HUES6 (cell line): ENCODE measurements around the gene SPATA2L.
"Not testable (repeated sequence)": the region's sequence is repeated elsewhere in the genome, so short reads cannot be mapped to it uniquely, and the experiment has no call there.

Experiments used
- H3K27ac ChIP-seq: 2 replicates; pipeline ENCODE4 v1.7.0; 2013; ENCODE audit warnings: low read depth, mild to moderate bottlenecking, low read length, inconsistent platforms
- H3K27me3 ChIP-seq: 2 replicates; pipeline ENCODE4 v1.6.1; 2013; ENCODE audit warnings: low read length; ENCODE audit not compliant: control insufficient read depth, insufficient read depth
- H3K36me3 ChIP-seq: 2 replicates; pipeline ENCODE4 v1.6.1; 2013; ENCODE audit warnings: low read length; ENCODE audit not compliant: control insufficient read depth, insufficient read depth
- H3K4me1 ChIP-seq: 2 replicates; pipeline ENCODE4 v1.6.1; 2013; ENCODE audit warnings: low read length; ENCODE audit not compliant: control insufficient read depth, insufficient read depth
- H3K4me3 ChIP-seq: 2 replicates; pipeline ENCODE4 v1.5.1; 2013; ENCODE audit warnings: low read depth, low read length
- H3K9ac ChIP-seq: one replicate; pipeline ENCODE4 v1.6.1; 2013; ENCODE audit warnings: mild to moderate bottlenecking, low read length
- H3K9me3 ChIP-seq: 2 replicates; pipeline ENCODE4 v1.6.1; 2013; ENCODE audit warnings: low read depth, low read length; ENCODE audit not compliant: control insufficient read depth, insufficient read depth

The SPATA2L gene

DNA sequence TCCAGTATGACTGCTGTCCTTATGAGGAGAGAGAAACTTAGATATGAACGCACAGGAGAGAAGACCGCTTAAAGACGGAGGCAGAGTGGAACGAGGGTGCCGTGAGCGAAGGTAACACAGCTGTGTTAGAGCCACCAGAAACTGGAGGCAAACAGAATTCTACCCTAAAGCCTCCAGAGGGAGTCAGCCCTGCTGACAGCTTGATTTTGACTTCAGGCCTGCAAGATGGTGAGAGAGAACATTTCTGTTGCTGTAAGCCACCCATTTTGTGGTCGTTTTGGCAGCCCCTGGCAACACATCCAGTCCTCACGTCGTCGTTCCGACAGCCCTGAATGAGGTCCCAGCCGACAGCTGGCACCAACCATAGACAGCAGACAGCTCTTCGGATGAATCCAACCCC, 2.8 kb upstream of the SPATA2L start:
- H3K27ac ChIP-seq = no peak overlapping the region
- H3K4me3 ChIP-seq = no peak overlapping the region
- no peaks in the 10 kb centered on the region for H3K36me3 ChIP-seq

GRCh38 chr16:89700649-89701424, 668 bp downstream of the SPATA2L start:
- H3K4me1 ChIP-seq = peaks cover 8% of the 10 kb centered on the region
- peak overlapping the region; percentile 96 for H3K4me3 ChIP-seq
- peak overlapping the region; percentile 73 for H3K9ac ChIP-seq

More for the DNA sequence above, 2.8 kb upstream of the SPATA2L start:
- H3K9me3 ChIP-seq = no peaks in the 10 kb centered on the region
- peaks cover 12% of the 10 kb centered on the region for H3K4me1 ChIP-seq
- no peak overlapping the region for H3K9ac ChIP-seq
- H3K27me3 ChIP-seq = peaks cover 12% of the 10 kb centered on the region

DNA sequence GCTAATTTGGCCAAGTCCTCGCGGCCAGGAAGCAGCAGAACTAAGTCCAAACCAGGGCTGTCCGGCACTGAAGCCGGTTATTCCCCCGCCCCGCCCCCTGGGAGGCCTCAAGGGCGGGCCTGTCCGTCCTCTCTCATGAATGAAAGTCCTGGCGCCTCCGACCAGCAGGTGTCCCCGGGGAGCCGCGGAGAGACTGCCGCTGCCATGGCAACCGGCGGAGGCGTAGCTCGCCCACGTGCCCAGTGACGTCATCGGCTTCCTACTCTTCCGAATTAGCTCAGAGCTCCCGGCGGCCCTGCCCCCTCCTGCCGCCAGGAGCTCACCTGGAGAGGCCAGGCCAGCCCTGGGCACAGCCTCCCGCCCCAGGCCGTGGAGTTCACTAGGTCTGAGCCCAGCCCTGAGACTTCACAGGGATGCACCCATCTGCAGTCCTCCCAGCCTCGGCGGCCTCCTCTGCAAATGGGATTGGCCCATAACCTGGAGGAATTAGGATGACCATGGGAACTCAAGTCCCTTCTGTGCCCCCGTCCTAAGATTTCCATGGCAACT, 1.3 kb downstream of the SPATA2L start:
- peaks cover 8% of the 10 kb centered on the region for H3K27me3 ChIP-seq
- H3K9me3 ChIP-seq = no peaks in the 10 kb centered on the region
- H3K27ac ChIP-seq = peak overlapping the region; percentile 41; the same call in 1 of the 2 replicates
- H3K36me3 ChIP-seq = peaks cover 27% of the 10 kb centered on the region
- peaks cover 8% of the 10 kb centered on the region for H3K4me1 ChIP-seq
- peak overlapping the region; percentile 96 for H3K4me3 ChIP-seq
- peak overlapping the region; percentile 73 for H3K9ac ChIP-seq

More at GRCh38 chr16:89700649-89701424, 668 bp downstream of the SPATA2L start:
- peaks cover 8% of the 10 kb centered on the region for H3K27me3 ChIP-seq
- peaks cover 20% of the 10 kb centered on the region for H3K36me3 ChIP-seq
- no peaks in the 10 kb centered on the region for H3K9me3 ChIP-seq
- H3K27ac ChIP-seq = peak overlapping the region; percentile 41; the same call in 1 of the 2 replicates

GRCh38 chr16:89699629-89700099, 1.8 kb downstream of the SPATA2L start:
- not testable (repeated sequence) for H3K27me3 ChIP-seq, H3K9me3 ChIP-seq, H3K9ac ChIP-seq, H3K4me1 ChIP-seq, H3K27ac ChIP-seq
- peaks cover 31% of the 10 kb centered on the region for H3K36me3 ChIP-seq
- peak overlapping the region; percentile 47 for H3K4me3 ChIP-seq

DNA sequence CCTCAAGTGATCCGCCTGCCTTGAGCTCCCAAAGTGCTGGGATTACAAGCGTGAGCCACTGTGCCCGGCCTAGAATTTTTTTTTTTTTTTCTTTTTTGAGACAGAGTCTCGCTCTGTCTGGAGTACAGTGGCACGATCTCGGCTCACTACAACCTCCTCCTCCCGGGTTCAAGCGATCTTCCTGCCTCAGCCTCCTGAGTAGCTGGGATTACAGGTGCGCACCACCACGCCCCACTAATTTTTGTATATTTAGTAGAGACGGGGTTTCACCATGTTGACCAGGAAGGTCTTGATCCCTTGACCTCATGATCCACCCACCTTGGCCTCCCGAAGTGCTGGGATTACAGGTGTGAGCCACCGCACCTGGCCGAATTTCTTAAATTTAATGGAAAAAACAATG, 2.8 kb downstream of the SPATA2L start:
- not testable (repeated sequence) for H3K4me1 ChIP-seq, H3K27ac ChIP-seq, H3K27me3 ChIP-seq, H3K9me3 ChIP-seq, H3K4me3 ChIP-seq, H3K9ac ChIP-seq
- peaks cover 40% of the 10 kb centered on the region for H3K36me3 ChIP-seq

DNA sequence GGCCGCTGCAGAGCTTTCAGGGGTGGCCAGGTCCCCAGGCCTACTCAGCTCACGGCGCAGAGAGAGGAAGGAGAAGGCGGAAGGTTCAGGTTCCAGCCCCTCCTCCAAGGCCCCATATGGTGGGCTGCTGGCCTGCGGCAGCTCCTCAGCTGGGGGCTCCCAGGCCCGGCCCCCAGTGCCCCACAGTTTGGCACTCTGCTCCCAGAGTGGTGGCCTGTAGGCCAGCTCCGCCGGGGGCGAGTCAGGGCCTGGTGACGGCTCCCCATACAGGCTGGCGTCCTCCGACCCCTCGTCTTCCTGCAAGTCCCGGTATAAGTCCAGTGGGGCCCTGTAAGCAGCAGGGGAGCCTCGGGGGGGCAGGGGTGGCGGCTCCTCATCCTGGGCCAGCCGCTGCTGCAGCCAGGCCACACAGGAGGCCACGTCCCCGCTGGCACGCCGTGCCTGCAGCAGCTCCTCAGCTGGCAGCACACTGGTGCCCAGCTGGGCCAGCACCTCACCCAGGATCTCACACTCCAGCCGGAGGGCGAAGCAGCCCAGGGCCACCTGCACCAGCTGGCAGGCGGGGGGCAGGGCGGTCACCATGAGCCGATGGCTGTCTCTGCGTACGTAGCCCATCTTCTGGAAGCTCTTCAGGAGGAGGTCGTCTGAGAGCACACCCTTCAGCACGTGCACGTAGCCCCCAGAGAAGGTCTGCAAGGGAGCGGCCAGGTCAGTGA, 3.7 kb downstream of the SPATA2L start:
- Histone ChIP-seq H3K4me1 (peaks cover 8% of the 10 kb centered on the region), H3K27me3 (no peaks in the 10 kb centered on the region), H3K4me3 (no peak overlapping the region), H3K9me3 (no peaks in the 10 kb centered on the region), H3K9ac (no peak overlapping the region), H3K27ac (no peak overlapping the region), H3K36me3 (peaks cover 47% of the 10 kb centered on the region)

GRCh38 chr16:89697161-89697615, 4.3 kb downstream of the SPATA2L start:
- H3K27ac ChIP-seq = no peak overlapping the region
- H3K4me1 ChIP-seq = peaks cover 8% of the 10 kb centered on the region
- no peak overlapping the region for H3K9ac ChIP-seq
- peaks cover 51% of the 10 kb centered on the region for H3K36me3 ChIP-seq
- H3K27me3 ChIP-seq = no peaks in the 10 kb centered on the region
- H3K4me3 ChIP-seq = no peak overlapping the region
- H3K9me3 ChIP-seq = no peaks in the 10 kb centered on the region

- Histone ChIP-seq H3K9me3 (no peaks in the 10 kb centered on the region), H3K36me3 (peaks cover 56% of the 10 kb centered on the region), H3K27me3 (no peaks in the 10 kb centered on the region), H3K27ac (no peak overlapping the region), H3K9ac (no peak overlapping the region), H3K4me1 (peaks cover 8% of the 10 kb centered on the region), H3K4me3 (no peak overlapping the region)
Observed at GRCh38 chr16:89696670-89697128, 4.8 kb downstream of the SPATA2L start.

DNA sequence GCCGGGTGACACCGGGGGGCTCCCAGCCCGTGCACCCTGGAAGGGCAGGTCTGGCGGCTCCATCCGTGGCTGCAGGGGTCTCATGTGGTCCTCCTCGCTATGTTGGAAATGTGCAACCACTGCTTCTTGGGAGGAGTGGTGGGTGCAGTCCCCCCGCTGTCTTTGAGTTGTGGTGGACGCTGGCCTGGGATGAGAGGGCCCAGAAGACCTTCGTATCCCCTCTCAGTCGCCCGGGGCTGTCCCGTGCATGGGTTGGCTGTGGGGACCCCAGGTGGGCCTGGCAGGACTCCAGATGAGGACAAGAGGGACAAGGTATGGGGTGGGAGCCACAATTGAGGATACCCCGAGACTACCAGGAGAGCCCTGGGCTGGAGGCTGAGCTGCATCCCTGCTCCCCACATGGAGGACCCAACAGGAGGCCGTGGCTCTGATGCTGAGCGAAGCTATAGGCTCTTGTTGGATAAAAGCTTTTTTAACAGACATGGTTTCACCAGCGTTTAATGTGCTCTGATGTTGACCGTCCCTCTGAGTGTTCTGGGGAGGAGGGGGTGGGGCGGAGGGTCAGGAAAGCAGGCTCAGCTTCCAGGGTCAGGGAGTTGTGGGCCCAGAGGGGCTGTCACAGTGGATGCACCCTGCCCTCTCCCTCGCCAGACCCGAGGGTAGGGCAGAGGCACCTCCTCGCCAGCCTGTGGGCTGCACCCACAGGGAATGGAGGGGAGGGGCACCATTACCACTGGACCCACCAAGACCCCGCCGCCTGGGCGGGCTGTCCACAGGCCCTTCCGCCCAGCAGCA, 5.4 kb downstream of the SPATA2L start:
- H3K4me1 ChIP-seq = peaks cover 8% of the 10 kb centered on the region
- no peak overlapping the region for H3K27ac ChIP-seq
- no peaks in the 10 kb centered on the region for H3K27me3 ChIP-seq
- no peak overlapping the region for H3K4me3 ChIP-seq
- H3K9me3 ChIP-seq = no peaks in the 10 kb centered on the region
- H3K9ac ChIP-seq = no peak overlapping the region
- peaks cover 62% of the 10 kb centered on the region for H3K36me3 ChIP-seq

- H3K9ac ChIP-seq = no peak overlapping the region
- H3K27me3 ChIP-seq = no peaks in the 10 kb centered on the region
Observed at GRCh38 chr16:89695086-89695874, 6.2 kb downstream of the SPATA2L start.

More at GRCh38 chr16:89695086-89695874, 6.2 kb downstream of the SPATA2L start:
- no peak overlapping the region for H3K4me3 ChIP-seq
- peaks cover 3% of the 10 kb centered on the region for H3K4me1 ChIP-seq
- peaks cover 68% of the 10 kb centered on the region for H3K36me3 ChIP-seq
- no peaks in the 10 kb centered on the region for H3K9me3 ChIP-seq
- H3K27ac ChIP-seq = no peak overlapping the region
